ENCODE results near the gene BAX. TPM values are rescaled to one million over a fixed set of nuclear protein-coding genes. Genes with fewer than 3 reads are reported as not detected.
"Not testable (repeated sequence)": the region's sequence is repeated elsewhere in the genome, so short reads cannot be mapped to it uniquely, and the experiment has no call there.

BAX gene
- polyA plus RNA-seq, 1 of the 3 experiments (the other 2 are of a cell fraction): 640 TPM

DNA sequence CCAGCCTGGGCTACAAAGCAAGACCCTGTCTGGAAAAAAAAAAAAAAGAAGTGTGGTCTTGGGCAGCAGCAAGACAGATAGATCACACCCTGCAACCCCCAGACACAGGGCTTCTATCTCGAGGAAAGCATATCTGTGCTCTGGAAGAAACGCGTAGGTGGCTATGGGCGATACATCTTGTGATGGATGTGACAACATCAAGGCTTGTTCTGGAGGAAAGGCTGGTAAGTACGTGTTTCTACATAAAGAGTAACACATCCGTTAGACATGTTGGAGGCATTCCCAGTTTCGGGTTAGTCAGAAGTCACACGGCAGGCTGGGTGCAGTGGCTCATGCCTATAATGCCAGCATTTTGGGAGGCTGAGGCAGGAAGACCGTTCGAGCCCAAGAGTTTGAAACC, 27.8 kb upstream of the BAX start (continued):
- TF ChIP-seq, protein P1, sequence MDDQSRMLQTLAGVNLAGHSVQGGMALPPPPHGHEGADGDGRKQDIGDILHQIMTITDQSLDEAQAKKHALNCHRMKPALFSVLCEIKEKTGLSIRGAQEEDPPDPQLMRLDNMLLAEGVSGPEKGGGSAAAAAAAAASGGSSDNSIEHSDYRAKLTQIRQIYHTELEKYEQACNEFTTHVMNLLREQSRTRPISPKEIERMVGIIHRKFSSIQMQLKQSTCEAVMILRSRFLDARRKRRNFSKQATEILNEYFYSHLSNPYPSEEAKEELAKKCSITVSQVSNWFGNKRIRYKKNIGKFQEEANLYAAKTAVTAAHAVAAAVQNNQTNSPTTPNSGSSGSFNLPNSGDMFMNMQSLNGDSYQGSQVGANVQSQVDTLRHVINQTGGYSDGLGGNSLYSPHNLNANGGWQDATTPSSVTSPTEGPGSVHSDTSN (IDR thresholded peaks at IDR 0.05): peak; percentile 80
- peak; percentile 51; the same call in 1 of the 2 replicates for TF ChIP-seq NFIC (IDR thresholded peaks at IDR 0.05; ENCODE audit: borderline replicate concordance)
- no peak for TF ChIP-seq RFX5 (IDR thresholded peaks at IDR 0.05; ENCODE audit: low read length)
- no peak for TF ChIP-seq RCOR1 (IDR thresholded peaks at IDR 0.05; ENCODE audit: low read length)
- no peak for TF ChIP-seq TAF1 (IDR thresholded peaks at IDR 0.05; ENCODE audit: borderline replicate concordance, low read depth, low read length)
- TF ChIP-seq CHD2 (IDR thresholded peaks at IDR 0.05; ENCODE audit: low read length, partially characterized antibody): no peak
- no peak for TF ChIP-seq SIN3A (IDR thresholded peaks at IDR 0.05; ENCODE audit: borderline replicate concordance, low read depth, low read length)
- TF ChIP-seq, protein P2, sequence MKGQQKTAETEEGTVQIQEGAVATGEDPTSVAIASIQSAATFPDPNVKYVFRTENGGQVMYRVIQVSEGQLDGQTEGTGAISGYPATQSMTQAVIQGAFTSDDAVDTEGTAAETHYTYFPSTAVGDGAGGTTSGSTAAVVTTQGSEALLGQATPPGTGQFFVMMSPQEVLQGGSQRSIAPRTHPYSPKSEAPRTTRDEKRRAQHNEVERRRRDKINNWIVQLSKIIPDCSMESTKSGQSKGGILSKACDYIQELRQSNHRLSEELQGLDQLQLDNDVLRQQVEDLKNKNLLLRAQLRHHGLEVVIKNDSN (IDR thresholded peaks at IDR 0.05; ENCODE audit: borderline replicate concordance, low read depth): no peak

DNA sequence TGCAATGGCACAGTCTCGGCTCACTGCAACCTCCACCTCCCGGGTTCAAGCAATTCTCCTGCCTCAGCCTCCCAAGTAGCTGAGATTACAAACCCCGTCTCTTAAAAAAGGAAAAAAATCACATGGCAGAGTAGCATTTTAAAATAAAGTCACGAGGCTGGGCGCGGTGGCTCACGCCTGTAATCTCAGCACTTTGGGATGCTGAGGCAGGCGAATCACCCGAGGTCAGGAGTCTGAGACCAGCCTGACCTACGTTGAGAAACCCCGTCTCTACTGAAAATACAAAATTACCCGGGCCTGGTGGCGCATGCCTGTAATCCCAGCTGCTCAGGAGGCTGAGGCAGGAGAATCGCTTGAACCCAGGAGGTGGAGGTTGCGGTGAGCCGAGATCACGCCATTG, 27.0 kb upstream of the BAX start:
- DNase-seq; H3K9ac ChIP-seq; CTCF ChIA-PET; H3K4me3 ChIP-seq (ENCODE audit: low read depth in 2 of 2, low read length in 1 of 2); H3K4me2 ChIP-seq; H3K4me1 ChIP-seq (ENCODE audit: control insufficient read depth in 1 of 2, insufficient read depth in 2 of 2, low read depth in 1 of 2, low read length in 1 of 2); H2AFZ ChIP-seq (ENCODE audit: low read depth); H3K27me3 ChIP-seq (ENCODE audit: insufficient read depth); H4K20me1 ChIP-seq (ENCODE audit: insufficient read depth); H3K79me2 ChIP-seq (ENCODE audit: insufficient read depth); POLR2A ChIA-PET; H3K9me3 ChIP-seq; H3K36me3 ChIP-seq (replicated peaks in 1 of 2; ENCODE audit: control insufficient read depth in 1 of 2, insufficient read depth in 2 of 2, low read length in 1 of 2); H3K9me2 ChIP-seq: not testable (repeated sequence)
- Histone ChIP-seq H3F3A (replicated peaks; ENCODE audit: insufficient read depth) (peaks cover 15% of the 10 kb centered on the region), H3K27ac (ENCODE audit: low read depth in 2 of 2, low read length in 1 of 2) (peak overlapping the region in 1 of 2 experiments; percentile 71; a peak in 1 of 4 replicates)
- WGBS (ENCODE audit: low lambda C conversion rate): 83% methylated on average over 17 of the region's 17 CpGs

DNA sequence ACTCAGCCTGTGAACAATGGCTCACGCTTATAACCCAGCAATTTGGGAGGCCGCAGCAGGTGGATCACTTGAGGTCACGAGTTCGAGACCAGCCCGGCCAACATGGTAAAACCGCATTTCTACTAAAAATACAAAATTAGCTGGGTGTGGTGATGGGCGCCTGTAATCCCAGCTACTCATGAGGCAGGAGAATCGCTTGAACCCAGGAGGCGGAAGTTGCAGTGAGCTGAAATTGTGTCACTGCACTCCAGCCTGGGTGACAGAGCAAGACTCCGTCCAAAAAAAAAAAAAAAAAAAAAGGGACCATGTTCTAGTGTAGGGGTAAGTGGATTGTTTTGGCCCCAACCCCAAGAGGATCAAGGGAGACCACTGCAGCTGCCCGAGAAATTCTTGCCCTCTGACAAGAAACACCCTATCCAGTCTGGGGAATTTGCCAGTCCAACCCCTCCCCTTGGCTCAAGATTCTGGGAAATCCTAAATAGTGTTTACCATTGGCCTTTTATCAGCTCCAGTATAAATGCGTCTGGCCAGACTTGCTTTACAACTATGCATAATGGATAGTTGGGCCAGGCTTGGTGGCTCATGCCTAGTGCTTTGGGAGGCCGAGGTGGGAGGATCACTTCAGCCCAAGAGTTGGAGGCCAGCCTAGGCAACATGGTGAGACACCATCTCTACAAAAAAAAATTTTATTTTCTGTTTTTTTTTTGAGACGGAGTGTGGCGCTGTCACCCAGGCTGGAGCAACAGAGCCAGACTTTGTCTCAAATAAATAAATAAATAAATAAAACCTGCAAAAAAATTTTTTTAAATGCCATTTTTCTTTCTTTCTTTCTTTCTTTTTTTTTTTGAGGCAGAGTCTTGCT, 26.3 kb upstream of the BAX start:
- TF ChIP-seq EZH2phosphoT487 (IDR thresholded peaks at IDR 0.05; ENCODE audit: borderline replicate concordance, low read depth) (no peak), TAF1 (IDR thresholded peaks at IDR 0.05; ENCODE audit: borderline replicate concordance, low read depth, low read length) (no peak), YY1 (IDR thresholded peaks at IDR 0.05; ENCODE audit: low read depth) (no peak), TEAD4 (IDR thresholded peaks at IDR 0.05; ENCODE audit: borderline replicate concordance, insufficient read depth) (no peak), GABPA (IDR thresholded peaks at IDR 0.05; ENCODE audit: low read depth) (no peak), MXI1 (IDR thresholded peaks at IDR 0.05; ENCODE audit: low read depth, low read length) (no peak), RXRA (IDR thresholded peaks at IDR 0.05; ENCODE audit: borderline replicate concordance, low read depth) (no peak), RCOR1 (IDR thresholded peaks at IDR 0.05; ENCODE audit: low read length) (no peak), NFIC (IDR thresholded peaks at IDR 0.05; ENCODE audit: borderline replicate concordance) (no peak)
- TF ChIP-seq, protein P3, sequence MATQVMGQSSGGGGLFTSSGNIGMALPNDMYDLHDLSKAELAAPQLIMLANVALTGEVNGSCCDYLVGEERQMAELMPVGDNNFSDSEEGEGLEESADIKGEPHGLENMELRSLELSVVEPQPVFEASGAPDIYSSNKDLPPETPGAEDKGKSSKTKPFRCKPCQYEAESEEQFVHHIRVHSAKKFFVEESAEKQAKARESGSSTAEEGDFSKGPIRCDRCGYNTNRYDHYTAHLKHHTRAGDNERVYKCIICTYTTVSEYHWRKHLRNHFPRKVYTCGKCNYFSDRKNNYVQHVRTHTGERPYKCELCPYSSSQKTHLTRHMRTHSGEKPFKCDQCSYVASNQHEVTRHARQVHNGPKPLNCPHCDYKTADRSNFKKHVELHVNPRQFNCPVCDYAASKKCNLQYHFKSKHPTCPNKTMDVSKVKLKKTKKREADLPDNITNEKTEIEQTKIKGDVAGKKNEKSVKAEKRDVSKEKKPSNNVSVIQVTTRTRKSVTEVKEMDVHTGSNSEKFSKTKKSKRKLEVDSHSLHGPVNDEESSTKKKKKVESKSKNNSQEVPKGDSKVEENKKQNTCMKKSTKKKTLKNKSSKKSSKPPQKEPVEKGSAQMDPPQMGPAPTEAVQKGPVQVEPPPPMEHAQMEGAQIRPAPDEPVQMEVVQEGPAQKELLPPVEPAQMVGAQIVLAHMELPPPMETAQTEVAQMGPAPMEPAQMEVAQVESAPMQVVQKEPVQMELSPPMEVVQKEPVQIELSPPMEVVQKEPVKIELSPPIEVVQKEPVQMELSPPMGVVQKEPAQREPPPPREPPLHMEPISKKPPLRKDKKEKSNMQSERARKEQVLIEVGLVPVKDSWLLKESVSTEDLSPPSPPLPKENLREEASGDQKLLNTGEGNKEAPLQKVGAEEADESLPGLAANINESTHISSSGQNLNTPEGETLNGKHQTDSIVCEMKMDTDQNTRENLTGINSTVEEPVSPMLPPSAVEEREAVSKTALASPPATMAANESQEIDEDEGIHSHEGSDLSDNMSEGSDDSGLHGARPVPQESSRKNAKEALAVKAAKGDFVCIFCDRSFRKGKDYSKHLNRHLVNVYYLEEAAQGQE (IDR thresholded peaks at IDR 0.05; ENCODE audit: low read depth, low read length): no peak
- TF ChIP-seq, protein P4, sequence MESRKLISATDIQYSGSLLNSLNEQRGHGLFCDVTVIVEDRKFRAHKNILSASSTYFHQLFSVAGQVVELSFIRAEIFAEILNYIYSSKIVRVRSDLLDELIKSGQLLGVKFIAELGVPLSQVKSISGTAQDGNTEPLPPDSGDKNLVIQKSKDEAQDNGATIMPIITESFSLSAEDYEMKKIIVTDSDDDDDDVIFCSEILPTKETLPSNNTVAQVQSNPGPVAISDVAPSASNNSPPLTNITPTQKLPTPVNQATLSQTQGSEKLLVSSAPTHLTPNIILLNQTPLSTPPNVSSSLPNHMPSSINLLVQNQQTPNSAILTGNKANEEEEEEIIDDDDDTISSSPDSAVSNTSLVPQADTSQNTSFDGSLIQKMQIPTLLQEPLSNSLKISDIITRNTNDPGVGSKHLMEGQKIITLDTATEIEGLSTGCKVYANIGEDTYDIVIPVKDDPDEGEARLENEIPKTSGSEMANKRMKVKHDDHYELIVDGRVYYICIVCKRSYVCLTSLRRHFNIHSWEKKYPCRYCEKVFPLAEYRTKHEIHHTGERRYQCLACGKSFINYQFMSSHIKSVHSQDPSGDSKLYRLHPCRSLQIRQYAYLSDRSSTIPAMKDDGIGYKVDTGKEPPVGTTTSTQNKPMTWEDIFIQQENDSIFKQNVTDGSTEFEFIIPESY (IDR thresholded peaks at IDR 0.05; ENCODE audit: borderline replicate concordance, low read depth): no peak
- H3K9ac ChIP-seq: no peak overlapping the region
- peaks cover 5 to 7% of the 10 kb centered on the region in 2 experiments; a peak in 1 of 4 replicates for H3K4me1 ChIP-seq (ENCODE audit: control insufficient read depth in 1 of 2, insufficient read depth in 2 of 2, low read depth in 1 of 2, low read length in 1 of 2)
- no peak overlapping the region for H3K27ac ChIP-seq (ENCODE audit: low read depth in 2 of 2, low read length in 1 of 2)
- WGBS (ENCODE audit: low lambda C conversion rate): 90% methylated on average over 15 of the region's 15 CpGs
- H3F3A ChIP-seq (replicated peaks; ENCODE audit: insufficient read depth): peaks cover 18% of the 10 kb centered on the region
- H4K20me1 ChIP-seq (ENCODE audit: insufficient read depth): no peaks in the 10 kb centered on the region
- no peak for DNase-seq
- CTCF ChIA-PET: interaction anchor here (0.9 kb wide), 1 partner anchor 92 kb away, joined by 3 read pairs; the partner anchor contains the start of gene HSD17B14
- POLR2A ChIA-PET: no interaction called here
- no peak overlapping the region for H3K4me2 ChIP-seq
- no peaks in the 10 kb centered on the region for H3K79me2 ChIP-seq (ENCODE audit: insufficient read depth)
- no peak overlapping the region for H2AFZ ChIP-seq (ENCODE audit: low read depth)
- no peaks in the 10 kb centered on the region for H3K36me3 ChIP-seq (replicated peaks in 1 of 2; ENCODE audit: control insufficient read depth in 1 of 2, insufficient read depth in 2 of 2, low read length in 1 of 2)
- H3K9me3 ChIP-seq: no peaks in the 10 kb centered on the region
- no peak overlapping the region for H3K4me3 ChIP-seq (ENCODE audit: low read depth in 2 of 2, low read length in 1 of 2)
- H3K9me2 ChIP-seq: no peaks in the 10 kb centered on the region
- no peaks in the 10 kb centered on the region for H3K27me3 ChIP-seq (ENCODE audit: insufficient read depth)

All from SK-N-SH (cell line).